ENCODE results near the gene TAX1BP3. TPM values are rescaled to one million over a fixed set of nuclear protein-coding genes. Genes with fewer than 3 reads are reported as not detected.

The TAX1BP3 gene
- total and polyA plus RNA-seq, 3 experiments from 2014 or later, result 23.4 to 38.9 (median 26.0) TPM

DNA sequence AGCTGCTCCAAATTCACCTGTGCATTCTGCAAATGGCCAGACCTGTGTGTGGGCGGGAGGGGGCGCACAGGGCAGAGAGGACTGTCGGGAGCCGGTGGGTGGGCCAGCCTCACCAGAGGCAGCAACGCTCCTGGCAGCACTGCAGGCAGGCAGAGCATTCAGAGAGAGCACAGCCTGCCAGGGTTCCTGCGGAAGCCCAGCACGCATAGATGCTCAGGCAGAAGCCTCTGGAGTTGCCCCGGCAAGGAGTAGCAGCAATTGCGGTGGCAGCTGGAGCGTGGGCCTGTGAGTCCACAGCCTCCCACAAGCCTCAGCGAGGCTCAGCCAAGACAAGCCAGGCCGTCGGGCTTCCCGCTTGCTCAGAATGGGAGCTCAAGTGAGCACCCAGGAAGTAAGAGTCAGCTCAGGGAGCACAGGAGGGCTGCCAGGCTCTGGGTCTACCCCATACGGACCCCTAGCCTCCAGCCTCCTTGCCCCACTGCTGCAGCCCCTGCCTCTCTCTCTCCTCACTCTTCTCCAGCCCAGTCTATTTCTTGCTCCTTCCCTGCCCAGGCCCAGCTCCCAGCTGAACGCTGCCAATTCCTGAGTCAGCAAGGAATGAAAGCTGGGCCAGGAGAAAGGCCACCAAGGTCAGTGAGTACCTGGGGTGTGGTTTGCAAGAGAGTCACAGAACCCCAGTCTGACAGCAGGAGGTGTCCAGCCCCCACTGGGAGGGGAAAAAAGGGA lies 9.9 kb upstream of the TAX1BP3 start:
- Histone ChIP-seq H3K9me3 (ENCODE audit: low read length) (no peaks in the 10 kb centered on the region), H3K27ac (ENCODE audit: low read depth, low read length) (no peak overlapping the region), H3K4me1 (ENCODE audit: insufficient read depth, low read length) (peaks cover 5% of the 10 kb centered on the region), H3K27me3 (ENCODE audit: insufficient read depth, low read length, poor library complexity, severe bottlenecking) (no peaks in the 10 kb centered on the region), H3K36me3 (ENCODE audit: insufficient read depth, low read length) (no peaks in the 10 kb centered on the region), H3K4me3 (ENCODE audit: low read length) (no peak overlapping the region)
- peaks cover 5 to 13% (median 12%) of the 10 kb centered on the region in 3 donors for H3K4me1 Mint-ChIP-seq
- DNase-seq, result no peak
- ChIA-PET POLR2A (no interaction called here), CTCF (interaction anchor here (1.6 kb wide), 1 partner anchor 18 kb away, joined by 3 read pairs; the partner anchor contains the start of gene P2RX5)
- no peaks in the 10 kb centered on the region for H3K27me3 Mint-ChIP-seq
- H3K27ac Mint-ChIP-seq, result no peak overlapping the region
- no peak overlapping the region for H3K4me3 Mint-ChIP-seq
- H3K36me3 Mint-ChIP-seq, result peaks cover 0 to 26% (median 4%) of the 10 kb centered on the region in 3 donors
- H3K9me3 Mint-ChIP-seq, result no peaks in the 10 kb centered on the region

DNA sequence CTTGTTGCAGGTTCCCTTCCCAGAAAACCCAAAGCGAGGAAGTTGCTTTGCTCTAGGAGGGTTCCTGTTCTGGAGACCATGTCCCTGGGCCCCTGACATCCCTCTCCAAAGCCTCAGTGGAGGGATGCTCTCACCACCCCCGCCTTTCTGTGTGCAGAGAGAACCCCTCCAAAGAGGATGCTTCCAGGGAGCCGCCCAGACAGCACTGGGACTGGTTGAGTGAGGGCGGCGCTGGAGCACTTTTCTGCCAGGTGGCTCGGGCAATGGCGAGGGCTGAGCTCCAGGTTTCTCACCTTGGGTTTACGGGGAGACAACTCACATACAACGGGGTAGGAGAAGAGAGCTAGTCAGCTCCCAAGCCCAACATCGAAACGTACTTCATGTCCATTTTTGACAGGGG lies 7.5 kb upstream of the TAX1BP3 start:
- H3K4me3 Mint-ChIP-seq, result no peak overlapping the region
- H3K9me3 ChIP-seq (ENCODE audit: low read length), result no peaks in the 10 kb centered on the region
- no peaks in the 10 kb centered on the region for H3K9me3 Mint-ChIP-seq
- H3K4me3 ChIP-seq (ENCODE audit: low read length), result no peak overlapping the region
- ChIA-PET POLR2A (no interaction called here), CTCF (no interaction called here)
- no peaks in the 10 kb centered on the region for H3K4me1 ChIP-seq (ENCODE audit: insufficient read depth, low read length)
- DNase-seq, result no peak
- no peak overlapping the region for H3K27ac ChIP-seq (ENCODE audit: low read depth, low read length)
- H3K27me3 ChIP-seq (ENCODE audit: insufficient read depth, low read length, poor library complexity, severe bottlenecking), result no peaks in the 10 kb centered on the region
- H3K4me1 Mint-ChIP-seq, result peaks cover 4 to 5% (median 4%) of the 10 kb centered on the region in 3 donors
- H3K36me3 ChIP-seq (ENCODE audit: insufficient read depth, low read length), result no peaks in the 10 kb centered on the region
- H3K27me3 Mint-ChIP-seq, result no peaks in the 10 kb centered on the region
- peak overlapping the region in 2 of 8 donors; percentile 17 to 45 for H3K27ac Mint-ChIP-seq
- peaks cover 0 to 35% (median 4%) of the 10 kb centered on the region in 3 donors for H3K36me3 Mint-ChIP-seq

DNA sequence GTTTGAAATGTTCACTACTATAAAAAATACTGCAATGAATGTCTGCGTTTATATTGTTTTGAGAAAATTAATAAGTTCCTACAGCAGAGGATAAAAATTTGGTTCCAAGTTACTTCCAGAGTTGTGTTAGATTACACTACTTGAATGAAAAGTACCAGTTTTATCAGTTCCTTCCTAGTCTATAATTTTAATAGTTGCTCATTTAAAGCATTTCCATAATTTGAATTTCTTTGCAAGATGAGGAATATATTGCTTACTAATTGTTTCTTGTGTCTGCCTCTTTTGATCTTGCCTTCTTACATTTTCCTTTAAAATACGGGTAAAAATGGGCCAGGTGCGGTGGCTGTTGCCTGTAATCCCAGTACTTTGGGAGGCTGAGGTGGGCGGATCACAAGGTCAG lies 4.2 kb upstream of the TAX1BP3 start:
- H3K4me1 Mint-ChIP-seq, result peaks cover 15 to 22% (median 17%) of the 10 kb centered on the region in 3 donors
- Histone ChIP-seq H3K27ac (ENCODE audit: low read depth, low read length) (no peak overlapping the region), H3K4me1 (ENCODE audit: insufficient read depth, low read length) (peaks cover 18% of the 10 kb centered on the region), H3K27me3 (ENCODE audit: insufficient read depth, low read length, poor library complexity, severe bottlenecking) (no peaks in the 10 kb centered on the region), H3K9me3 (ENCODE audit: low read length) (no peaks in the 10 kb centered on the region), H3K4me3 (ENCODE audit: low read length) (no peak overlapping the region), H3K36me3 (ENCODE audit: insufficient read depth, low read length) (no peaks in the 10 kb centered on the region)
- ChIA-PET POLR2A (no interaction called here), CTCF (no interaction called here)
- H3K4me3 Mint-ChIP-seq, result peak overlapping the region in 1 of 7 donors; percentile 46
- peaks cover 0 to 33% (median under 1%) of the 10 kb centered on the region in 3 donors for H3K36me3 Mint-ChIP-seq
- no peak for DNase-seq
- no peaks in the 10 kb centered on the region for H3K27me3 Mint-ChIP-seq
- H3K27ac Mint-ChIP-seq, result peak overlapping the region in 1 of 8 donors; percentile 72
- H3K9me3 Mint-ChIP-seq, result no peaks in the 10 kb centered on the region

DNA sequence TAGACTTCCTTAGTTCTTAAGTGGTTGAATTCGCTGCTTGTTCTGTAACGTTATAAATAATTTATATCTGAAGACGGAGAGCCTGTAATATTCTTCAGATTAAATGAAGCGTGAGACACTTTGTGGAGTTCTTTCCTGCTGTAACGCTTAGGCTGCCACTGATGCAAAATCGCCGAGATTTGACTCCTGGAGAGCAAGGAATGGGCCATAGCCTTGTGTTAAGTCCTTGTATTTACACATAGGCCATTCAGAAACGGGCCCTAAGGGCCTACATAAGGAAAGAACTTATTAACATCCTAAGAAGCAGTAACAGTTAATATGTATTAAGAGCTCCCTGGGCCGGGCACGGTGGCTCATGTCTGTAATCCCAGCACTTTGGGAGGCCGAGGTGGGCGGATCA lies 1.2 kb upstream of the TAX1BP3 start:
- H3K27ac ChIP-seq (ENCODE audit: low read depth, low read length), result peak overlapping the region; percentile 55
- POLR2A ChIA-PET, result interaction anchor here (0.9 kb wide), 1 partner anchor 53 kb away, joined by 3 read pairs; the partner anchor contains the start of gene HASPIN
- peaks cover 0 to 22% (median 0%) of the 10 kb centered on the region in 3 donors for H3K36me3 Mint-ChIP-seq
- CTCF ChIA-PET, result interaction anchor here (1.5 kb wide), 1 partner anchor 14 kb away, joined by 5 read pairs; no protein-coding TSS in a partner anchor
- H3K27me3 Mint-ChIP-seq, result no peaks in the 10 kb centered on the region
- no peaks in the 10 kb centered on the region for H3K36me3 ChIP-seq (ENCODE audit: insufficient read depth, low read length)
- DNase-seq, result no peak
- H3K4me3 ChIP-seq (ENCODE audit: low read length), result peak overlapping the region; percentile 85
- H3K4me1 Mint-ChIP-seq, result peaks cover 22 to 32% (median 25%) of the 10 kb centered on the region in 3 donors
- peak overlapping the region; percentile 74 to 96 (median 86) for H3K27ac Mint-ChIP-seq
- H3K4me1 ChIP-seq (ENCODE audit: insufficient read depth, low read length), result peaks cover 20% of the 10 kb centered on the region
- H3K9me3 Mint-ChIP-seq, result no peaks in the 10 kb centered on the region
- H3K27me3 ChIP-seq (ENCODE audit: insufficient read depth, low read length, poor library complexity, severe bottlenecking), result no peaks in the 10 kb centered on the region
- peak overlapping the region; percentile 90 to 98 (median 92) for H3K4me3 Mint-ChIP-seq
- no peaks in the 10 kb centered on the region for H3K9me3 ChIP-seq (ENCODE audit: low read length)

DNA sequence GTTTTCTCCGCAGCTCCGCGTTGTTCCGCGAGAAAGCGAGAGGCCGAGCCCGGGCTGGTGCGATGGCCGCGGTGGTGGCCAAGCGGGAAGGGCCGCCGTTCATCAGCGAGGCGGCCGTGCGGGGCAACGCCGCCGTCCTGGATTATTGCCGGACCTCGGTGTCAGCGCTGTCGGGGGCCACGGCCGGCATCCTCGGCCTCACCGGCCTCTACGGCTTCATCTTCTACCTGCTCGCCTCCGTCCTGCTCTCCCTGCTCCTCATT lies 638 bp upstream of the TAX1BP3 start:
- Histone ChIP-seq H3K9me3 (ENCODE audit: low read length) (no peaks in the 10 kb centered on the region), H3K4me3 (ENCODE audit: low read length) (peak overlapping the region; percentile 85), H3K27ac (ENCODE audit: low read depth, low read length) (peak overlapping the region; percentile 55), H3K4me1 (ENCODE audit: insufficient read depth, low read length) (peaks cover 20% of the 10 kb centered on the region), H3K27me3 (ENCODE audit: insufficient read depth, low read length, poor library complexity, severe bottlenecking) (no peaks in the 10 kb centered on the region), H3K36me3 (ENCODE audit: insufficient read depth, low read length) (no peaks in the 10 kb centered on the region)
- ChIA-PET POLR2A (interaction anchor here (1.0 to 1.3 kb wide), 2 partner anchors 33 to 42 kb away, joined by 3 to 5 read pairs; partner anchors contain the start of genes CTNS and SHPK), CTCF (interaction anchor here (0.7 kb wide), 1 partner anchor 14 kb away, joined by 3 read pairs; no protein-coding TSS in a partner anchor)
- Mint-ChIP-seq H3K36me3 (peaks cover 0 to 26% (median 0%) of the 10 kb centered on the region in 3 donors), H3K4me3 (peak overlapping the region; percentile 90 to 98 (median 92)), H3K27me3 (no peaks in the 10 kb centered on the region), H3K9me3 (no peaks in the 10 kb centered on the region), H3K4me1 (peaks cover 21 to 32% (median 25%) of the 10 kb centered on the region in 3 donors), H3K27ac (peak overlapping the region; percentile 74 to 96 (median 86))
- no peak for DNase-seq

DNA sequence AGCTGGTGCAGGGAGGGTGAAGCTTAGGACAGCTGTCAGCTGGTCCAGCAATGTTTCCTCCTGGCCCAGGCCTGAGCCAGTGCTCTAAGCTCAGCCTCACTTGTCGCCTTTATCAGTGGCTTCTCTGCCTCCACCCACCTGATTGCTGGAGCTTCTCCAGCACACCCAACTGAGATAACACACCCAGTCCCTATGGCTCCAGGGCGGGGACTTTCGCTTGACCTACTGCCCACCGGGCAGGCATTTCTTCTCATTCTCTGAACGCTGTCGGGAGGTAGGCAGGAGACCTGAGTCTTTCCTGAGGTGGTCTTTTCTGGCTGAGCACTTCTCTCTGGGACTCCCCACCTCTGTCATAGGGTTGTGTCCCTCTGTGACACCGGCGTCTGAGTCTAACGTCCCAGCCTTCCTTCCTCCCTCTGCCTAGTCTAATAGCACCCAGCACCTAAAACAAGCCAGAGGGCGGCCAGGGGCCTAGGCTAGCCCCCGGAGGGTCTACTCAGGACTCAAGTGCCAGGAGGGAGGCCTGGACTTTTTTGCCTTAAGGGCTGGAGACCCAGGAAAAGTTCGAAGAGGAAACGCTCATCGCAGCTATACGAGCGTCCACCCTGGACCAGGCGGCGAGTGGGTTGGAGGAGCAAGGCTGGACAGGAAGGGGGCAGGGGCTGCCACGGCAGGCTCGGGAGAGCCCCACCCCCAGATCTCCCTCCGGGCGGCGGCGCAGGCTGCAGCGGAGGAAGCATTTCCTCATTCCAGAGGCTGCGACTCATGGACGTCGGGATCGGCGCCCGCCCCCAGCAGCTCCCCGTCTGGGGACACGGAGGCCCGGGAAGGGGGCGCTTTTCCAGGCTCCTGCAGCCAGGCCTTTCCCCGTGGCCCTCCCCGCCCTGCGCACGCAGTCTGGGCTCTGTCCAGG lies 756 bp downstream of the TAX1BP3 start:
- H3K4me1 ChIP-seq (ENCODE audit: insufficient read depth, low read length), result peaks cover 20% of the 10 kb centered on the region
- peak overlapping the region; percentile 85 for H3K4me3 ChIP-seq (ENCODE audit: low read length)
- Mint-ChIP-seq H3K27me3 (no peaks in the 10 kb centered on the region), H3K9me3 (no peaks in the 10 kb centered on the region), H3K27ac (peak overlapping the region in 5 of 8 donors; percentile 7 to 74 (median 45)), H3K4me3 (peak overlapping the region; percentile 76 to 98 (median 91)), H3K4me1 (peaks cover 21 to 32% (median 25%) of the 10 kb centered on the region in 3 donors), H3K36me3 (peaks cover 0 to 24% (median 0%) of the 10 kb centered on the region in 3 donors)
- DNase-seq, result no peak
- CTCF ChIA-PET, result interaction anchor here (1.4 kb wide), 1 partner anchor 31 kb away, joined by 4 read pairs; the partner anchor contains the start of genes CTNS and SHPK
- H3K36me3 ChIP-seq (ENCODE audit: insufficient read depth, low read length), result no peaks in the 10 kb centered on the region
- H3K27me3 ChIP-seq (ENCODE audit: insufficient read depth, low read length, poor library complexity, severe bottlenecking), result no peaks in the 10 kb centered on the region
- POLR2A ChIA-PET, result interaction anchor here (0.6 to 1.3 kb wide), 2 partner anchors 32 to 1841 kb away, joined by 3 to 5 read pairs; partner anchors contain the start of genes CTNS and SHPK
- peak overlapping the region; percentile 49 for H3K27ac ChIP-seq (ENCODE audit: low read depth, low read length)
- no peaks in the 10 kb centered on the region for H3K9me3 ChIP-seq (ENCODE audit: low read length)

DNA sequence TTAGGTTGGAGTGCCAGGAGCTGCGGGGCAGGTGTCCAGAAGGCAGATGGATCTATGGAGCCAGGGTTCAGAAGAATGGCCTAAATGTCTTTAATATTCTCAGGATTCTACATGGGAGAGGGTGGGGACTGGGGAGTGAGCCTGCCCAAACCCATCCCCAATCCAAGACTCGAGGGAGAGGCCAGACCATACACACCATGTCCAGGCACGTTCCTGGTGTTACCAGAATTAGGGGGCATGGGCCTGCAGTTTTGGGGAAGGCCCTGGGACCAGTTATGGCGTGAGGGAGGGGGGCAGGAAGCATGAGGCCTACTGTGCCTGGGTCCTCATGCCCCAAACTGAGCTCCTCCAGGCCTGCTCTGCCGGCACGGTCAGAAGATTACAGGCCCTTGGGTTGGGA lies 1.9 kb downstream of the TAX1BP3 start:
- Mint-ChIP-seq H3K27ac (peak overlapping the region in 3 of 8 donors; percentile 57 to 93 (median 80)), H3K9me3 (no peaks in the 10 kb centered on the region), H3K4me3 (peak overlapping the region in 6 of 7 donors; percentile 24 to 80 (median 68)), H3K27me3 (no peaks in the 10 kb centered on the region), H3K4me1 (peaks cover 19 to 29% (median 22%) of the 10 kb centered on the region in 3 donors), H3K36me3 (peaks cover 0 to 17% (median 0%) of the 10 kb centered on the region in 3 donors)
- DNase-seq, result no peak
- Histone ChIP-seq H3K27me3 (ENCODE audit: insufficient read depth, low read length, poor library complexity, severe bottlenecking) (no peaks in the 10 kb centered on the region), H3K4me1 (ENCODE audit: insufficient read depth, low read length) (peaks cover 20% of the 10 kb centered on the region), H3K9me3 (ENCODE audit: low read length) (no peaks in the 10 kb centered on the region), H3K4me3 (ENCODE audit: low read length) (no peak overlapping the region), H3K27ac (ENCODE audit: low read depth, low read length) (no peak overlapping the region), H3K36me3 (ENCODE audit: insufficient read depth, low read length) (no peaks in the 10 kb centered on the region)
- ChIA-PET POLR2A (no interaction called here), CTCF (interaction anchor here (1.4 kb wide), 1 partner anchor 30 kb away, joined by 4 read pairs; the partner anchor contains the start of genes CTNS and SHPK)
